ENCODE data around the gene UGT3A1.
A peak's percentile ranks its signal among the peaks of the same experiment; 100 is the strongest.
"Not testable (repeated sequence)": the region's sequence is repeated elsewhere in the genome, so short reads cannot be mapped to it uniquely, and the experiment has no call there.

Gene UGT3A1

GRCh38 chr5:35987776-35988175 lies 3.4 kb downstream of the UGT3A1 start:
- DNase-seq (ENCODE audit: low read depth), result no peak

GRCh38 chr5:35979715-35980114 lies 11.5 kb downstream of the UGT3A1 start:
- DNase-seq (ENCODE audit: low read depth), result no peak

DNA sequence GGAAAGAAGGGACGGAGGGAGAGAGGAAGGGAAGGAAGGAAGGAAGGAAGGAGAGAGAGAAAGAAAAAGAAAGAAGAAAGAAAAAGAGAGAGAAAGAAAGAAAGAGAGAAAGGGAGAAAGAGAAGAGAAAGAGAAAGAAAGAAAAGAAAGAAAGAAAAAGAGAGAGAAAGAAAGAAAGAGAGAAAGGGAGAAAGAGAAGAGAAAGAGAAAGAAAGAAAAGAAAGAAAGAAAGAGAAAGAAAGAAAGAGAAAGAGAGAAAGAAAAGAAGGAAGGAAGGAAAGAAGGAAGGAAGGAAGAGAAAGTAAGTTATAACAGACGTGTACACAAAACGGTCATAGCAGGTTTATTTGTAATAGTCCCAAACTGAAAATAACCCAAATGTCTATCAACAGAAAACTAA lies 14.3 kb downstream of the UGT3A1 start:
- not testable (repeated sequence) for DNase-seq (ENCODE audit: low read depth)

DNA sequence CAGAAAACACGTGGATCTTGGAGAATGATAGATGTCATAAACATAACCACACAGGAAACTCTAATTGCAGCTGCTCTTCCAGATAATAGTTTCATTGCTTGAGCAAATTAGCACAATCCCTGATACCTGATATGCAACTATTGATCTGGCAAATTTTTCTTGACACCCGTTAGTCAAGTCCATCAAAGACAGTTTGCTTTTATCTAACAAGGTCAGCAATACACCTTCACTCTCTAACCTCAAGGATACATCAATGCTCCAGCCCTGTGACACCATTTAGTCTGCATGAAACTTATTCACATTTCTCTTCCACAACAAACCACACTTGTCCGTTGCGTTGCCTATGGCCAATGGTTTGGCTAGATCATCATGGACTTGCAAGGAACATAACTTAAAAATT lies 16.6 kb downstream of the UGT3A1 start:
- DNase-seq (ENCODE audit: low read depth), result no peak

DNA sequence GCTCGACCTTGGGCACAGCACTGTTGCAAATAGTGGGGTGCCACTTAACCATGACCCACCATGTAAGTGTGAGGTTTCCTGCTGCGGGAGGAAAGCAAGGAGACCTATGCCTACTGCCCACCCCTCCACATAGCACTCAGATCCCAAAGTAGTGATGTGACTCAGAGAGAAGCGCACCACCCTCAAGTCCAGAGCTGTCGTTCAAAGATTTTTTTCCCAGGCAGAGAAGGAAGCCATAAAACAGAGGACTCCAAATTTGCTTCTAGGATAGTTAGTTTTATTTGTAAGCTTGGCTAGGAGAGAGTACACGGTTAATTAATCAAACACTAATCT lies 19.3 kb downstream of the UGT3A1 start:
- no peak for DNase-seq (ENCODE audit: low read depth)

DNA sequence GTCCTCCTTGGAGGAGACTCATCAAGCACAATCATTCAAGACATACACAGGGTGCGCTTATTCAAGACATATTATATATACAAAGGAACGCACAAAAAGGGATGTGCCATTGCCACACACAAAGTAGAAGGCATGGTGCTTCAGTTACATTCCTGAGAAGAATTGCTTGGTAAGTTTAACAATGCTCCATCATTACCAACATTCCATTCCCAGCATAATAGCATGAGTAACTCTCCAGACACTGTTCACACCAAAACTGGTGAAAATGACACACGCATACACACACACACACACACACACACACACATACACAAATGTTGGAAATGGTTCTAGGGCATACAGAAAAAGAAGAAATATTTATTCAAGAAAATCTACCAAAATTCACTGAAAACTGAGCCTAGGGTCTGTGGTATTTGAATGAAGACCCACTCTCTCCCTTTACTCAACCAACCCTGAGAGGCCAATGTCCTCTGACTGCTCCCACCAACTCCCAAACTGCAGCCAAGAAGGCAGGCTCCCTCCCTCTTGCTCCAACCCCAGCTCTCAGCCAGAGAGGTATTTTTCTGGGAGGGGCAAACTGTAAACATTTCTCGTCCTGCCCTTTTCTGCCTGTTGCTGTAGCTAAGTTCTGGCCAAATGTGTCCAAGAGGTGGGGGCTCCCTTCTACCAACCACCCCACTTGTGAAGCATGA lies 19.9 kb downstream of the UGT3A1 start:
- no peak for DNase-seq (ENCODE audit: low read depth)

- DNase-seq (ENCODE audit: low read depth), result no peak
These were observed 27.8 kb downstream of the UGT3A1 start for GRCh38 chr5:35963381-35963843.

DNA sequence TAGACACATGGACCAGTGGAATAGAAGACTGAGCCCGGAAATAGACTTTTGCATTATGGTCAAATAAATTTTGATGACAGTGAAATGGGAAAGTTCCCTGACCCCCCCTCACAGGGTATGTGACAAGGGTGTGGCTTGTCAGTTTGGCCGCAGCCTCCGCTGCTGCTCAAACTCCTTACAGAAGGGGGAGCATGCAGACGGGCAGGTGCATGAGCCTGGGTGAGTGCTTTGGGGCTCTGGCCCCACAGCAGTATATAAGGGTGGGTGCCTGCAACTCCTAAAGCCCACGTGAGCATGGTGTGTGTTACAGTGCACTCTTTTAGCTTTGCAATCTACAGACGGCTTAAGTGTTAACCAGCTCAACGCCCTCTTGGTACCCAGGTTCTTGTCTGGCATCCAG lies 30.9 kb downstream of the UGT3A1 start:
- DNase-seq (ENCODE audit: low read depth), result no peak

- no peak for DNase-seq (ENCODE audit: low read depth)
These were observed 34.8 kb downstream of the UGT3A1 start for GRCh38 chr5:35956429-35956828.

- DNase-seq (ENCODE audit: low read depth), result no peak
These were observed 37.0 kb downstream of the UGT3A1 start for GRCh38 chr5:35954175-35954574.

- no peak for DNase-seq (ENCODE audit: low read depth)
These were observed 44.1 kb downstream of the UGT3A1 start for GRCh38 chr5:35947085-35947484.

- DNase-seq (ENCODE audit: low read depth), result no peak
These were observed 51.6 kb downstream of the UGT3A1 start for GRCh38 chr5:35939639-35940038.

GRCh38 chr5:35938568-35939227 lies 52.5 kb downstream of the UGT3A1 start, which contains the start of gene CAPSL:
CAPSL (minus strand) TSS chr5:35938622; CDS start chr5:35921120, 17,502 bp downstream.
- DNase-seq (ENCODE audit: low read depth), result no peak

- peak; percentile 55 for DNase-seq (ENCODE audit: low read depth)
These were observed 64.7 kb downstream of the UGT3A1 start for GRCh38 chr5:35926389-35927051.

GRCh38 chr5:35924950-35925722 lies 66.1 kb downstream of the UGT3A1 start:
- DNase-seq (ENCODE audit: low read depth), result peak; percentile 86

GRCh38 chr5:35924122-35924949 lies 66.9 kb downstream of the UGT3A1 start:
- DNase-seq (ENCODE audit: low read depth), result no peak

DNA sequence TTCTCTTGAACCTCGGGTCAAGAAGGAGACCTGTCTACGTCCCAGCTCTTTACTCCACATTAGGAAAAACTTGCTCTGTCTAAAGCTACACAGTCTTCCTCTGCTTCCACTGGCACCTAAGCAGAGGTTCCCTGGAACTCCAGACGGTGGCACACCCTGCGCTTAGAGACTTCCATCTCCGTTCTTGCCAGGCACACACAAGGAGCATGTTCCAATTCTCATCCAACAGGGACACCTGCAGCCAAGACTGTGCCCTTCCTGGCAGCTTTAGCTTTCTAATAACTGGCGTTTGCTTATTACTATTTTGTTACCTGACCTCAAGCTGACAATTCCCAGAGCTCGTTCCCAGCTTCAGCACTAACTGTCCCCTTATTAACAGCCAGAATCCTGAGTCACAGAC lies 68.7 kb downstream of the UGT3A1 start:
- DNase-seq (ENCODE audit: low read depth), result no peak

DNA sequence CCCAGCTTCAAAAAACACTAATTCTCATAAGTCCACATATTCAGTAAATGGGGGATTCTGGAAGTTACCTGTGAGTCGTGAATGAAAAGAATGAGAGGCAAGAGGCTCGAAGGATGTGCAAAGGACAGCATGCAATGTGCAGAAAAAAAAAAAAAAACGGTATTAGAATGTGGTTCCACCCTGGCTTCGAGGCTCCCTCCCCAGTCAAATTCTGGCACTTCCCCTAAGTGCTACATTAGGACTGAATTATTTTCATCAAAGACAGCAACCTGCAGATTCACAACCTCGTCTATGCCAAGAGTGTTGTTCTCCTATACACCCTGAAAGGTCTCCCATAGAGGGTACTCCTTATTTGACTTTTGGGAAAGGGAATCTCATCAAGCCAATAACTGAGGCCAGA lies 69.3 kb downstream of the UGT3A1 start:
- DNase-seq (ENCODE audit: low read depth), result no peak

DNA sequence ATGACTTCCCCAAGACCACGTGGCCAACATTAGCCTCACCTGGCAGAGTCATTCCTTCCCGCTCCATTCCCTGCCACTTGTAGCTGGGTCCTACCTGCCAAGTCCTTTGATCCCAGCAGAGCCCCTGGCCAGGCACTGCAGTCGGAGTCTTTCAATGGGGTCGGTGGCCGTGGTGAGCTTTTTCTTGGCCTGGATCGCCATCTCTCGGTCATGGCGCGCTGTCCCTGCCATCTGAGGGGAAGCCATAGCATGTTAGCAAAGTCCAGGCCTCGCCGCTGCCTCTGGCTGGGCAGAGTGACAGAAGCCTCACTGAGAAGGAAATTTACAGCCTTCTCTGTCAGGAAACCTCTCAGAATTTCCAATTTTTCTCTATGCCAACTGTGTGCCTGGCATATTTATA lies 70.3 kb downstream of the UGT3A1 start:
- no peak for DNase-seq (ENCODE audit: low read depth)

DNA sequence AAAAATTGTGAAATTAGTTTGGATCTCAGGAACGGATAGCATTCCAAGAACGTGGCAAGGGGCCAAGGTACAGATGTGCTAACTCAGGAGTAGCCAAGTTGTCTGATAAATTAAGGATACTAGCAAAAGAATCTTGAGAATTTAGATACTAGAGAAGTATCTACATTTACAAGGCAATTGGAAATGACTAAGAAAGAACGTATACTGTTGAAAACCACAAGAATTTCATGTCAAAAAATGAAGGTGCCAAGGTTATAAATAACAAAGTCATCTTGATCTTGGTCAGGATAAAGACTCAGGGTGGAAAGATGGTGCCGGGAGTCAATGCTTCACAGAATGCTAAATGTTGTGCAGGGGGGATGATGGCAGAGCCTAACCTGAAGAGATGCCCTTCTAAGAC lies 72.0 kb downstream of the UGT3A1 start:
- DNase-seq (ENCODE audit: low read depth), result no peak

GRCh38 chr5:35908814-35909213 lies 82.4 kb downstream of the UGT3A1 start:
- no peak for DNase-seq (ENCODE audit: low read depth)

DNA sequence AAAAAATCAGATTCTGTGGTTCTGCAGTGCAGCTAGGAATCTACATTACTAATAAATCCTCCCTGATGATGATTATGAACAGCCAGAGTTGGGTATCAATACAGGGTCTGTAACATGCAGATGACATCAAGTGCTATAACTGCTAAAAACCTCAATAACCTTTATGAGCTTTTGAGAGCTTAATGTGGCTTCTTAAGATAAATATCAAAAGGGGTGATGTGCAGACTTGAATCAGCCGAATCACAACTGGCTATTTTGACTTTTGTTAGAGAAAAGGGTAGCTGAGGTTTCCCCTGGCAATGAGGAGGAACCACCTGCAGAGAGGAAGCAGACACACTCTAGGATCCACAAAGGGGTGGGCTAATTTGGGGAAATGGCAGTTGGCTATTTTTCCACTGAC lies 83.0 kb downstream of the UGT3A1 start:
- DNase-seq (ENCODE audit: low read depth), result no peak
